ENCODE measurements around the gene CLDN15.

CLDN15 gene

DNA sequence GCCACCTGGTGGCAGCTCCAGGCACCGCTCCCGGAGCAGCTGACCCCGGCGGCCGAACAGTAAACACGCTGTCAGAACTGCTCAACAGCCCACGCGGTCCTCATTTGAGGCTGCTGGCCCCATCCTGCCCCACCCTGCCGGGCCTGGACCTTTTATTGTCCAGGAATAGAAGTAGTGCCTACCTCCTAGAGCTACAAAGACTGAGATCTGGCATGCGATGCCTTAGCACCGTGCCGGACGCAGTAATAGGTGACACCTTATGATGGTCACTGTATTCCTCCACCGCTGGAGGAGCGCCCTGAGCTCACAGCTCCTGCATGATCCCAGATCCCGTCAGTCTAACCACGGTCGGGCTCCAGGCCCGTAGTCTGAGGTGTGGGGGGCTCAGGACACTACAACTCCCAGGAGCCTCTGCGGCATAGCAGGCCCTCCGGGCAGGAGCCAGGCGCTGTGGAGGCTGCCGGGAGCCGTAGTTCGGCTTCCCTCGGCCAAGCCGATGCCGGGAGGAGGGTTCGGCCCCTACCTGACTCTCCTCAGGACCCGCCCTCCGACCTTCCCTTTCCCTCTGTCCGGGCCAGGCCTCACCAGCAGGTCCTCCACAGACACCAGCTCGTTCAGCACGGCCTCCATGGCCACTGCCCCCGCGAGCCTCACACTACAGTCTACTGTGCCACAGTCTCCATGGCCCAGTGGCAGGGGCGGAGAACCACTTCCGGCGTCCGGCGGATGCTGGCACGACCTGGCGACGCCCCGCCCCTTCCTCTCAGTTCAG lies 7.0 kb upstream of the CLDN15 start, which contains the start of gene FIS1:
FIS1 (minus strand) TSS at position 707 of the 772 bp plus-strand sequence; CDS start at position 630, 77 bp downstream.
- DNase-seq (ENCODE audit: low read depth): peak; percentile 82

GRCh38 chr7:101243646-101244374 lies 6.2 kb upstream of the CLDN15 start:
- DNase-seq (ENCODE audit: low read depth): no peak

DNA sequence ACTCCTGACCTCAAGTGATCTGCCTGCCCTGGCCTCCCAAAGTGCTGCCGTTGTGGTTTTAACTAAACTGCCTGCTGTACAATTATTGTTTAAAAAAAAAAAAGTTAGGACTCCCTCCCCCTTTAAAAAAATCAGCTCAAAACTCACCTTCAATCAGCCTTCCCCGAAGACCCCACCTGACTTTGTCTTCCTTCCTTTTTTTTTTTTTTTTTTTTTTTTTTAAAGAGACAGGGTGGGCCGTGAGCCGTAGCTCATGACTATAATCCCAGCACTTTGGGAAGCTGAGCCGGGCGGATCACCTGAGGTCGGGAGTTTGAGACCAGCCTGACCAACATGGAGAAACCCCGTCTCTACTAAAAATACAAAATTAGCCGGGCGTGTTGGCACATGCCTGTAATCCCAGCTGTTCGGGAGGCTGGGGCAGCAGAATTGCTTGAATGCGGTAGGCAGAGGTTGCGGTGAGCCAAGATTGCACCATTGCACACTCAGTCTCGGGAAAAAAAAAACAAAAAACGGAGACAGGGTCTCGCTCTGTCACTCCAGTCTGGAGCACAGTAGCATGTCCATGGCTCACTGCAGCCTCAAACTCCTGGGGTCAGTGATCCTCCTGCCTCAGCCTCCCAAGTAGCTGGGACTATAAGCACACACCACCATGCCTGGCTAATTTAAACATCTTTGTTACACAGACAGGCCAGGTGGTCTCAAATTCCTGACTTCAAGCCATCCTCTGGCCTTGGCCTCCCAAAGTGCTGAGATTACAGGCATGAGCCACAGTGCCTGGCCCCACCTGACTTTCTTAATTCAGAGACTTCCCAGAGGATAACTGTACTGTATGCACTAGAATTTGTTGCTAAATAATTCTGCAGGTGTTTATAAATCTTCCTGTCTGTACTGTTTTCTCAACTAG lies 4.1 kb upstream of the CLDN15 start:
- no peak for DNase-seq (ENCODE audit: low read depth)

GRCh38 chr7:101241015-101241363 lies 3.4 kb upstream of the CLDN15 start:
- no peak for DNase-seq (ENCODE audit: low read depth)

GRCh38 chr7:101240226-101241014 lies 2.8 kb upstream of the CLDN15 start:
- no peak for DNase-seq (ENCODE audit: low read depth)

DNA sequence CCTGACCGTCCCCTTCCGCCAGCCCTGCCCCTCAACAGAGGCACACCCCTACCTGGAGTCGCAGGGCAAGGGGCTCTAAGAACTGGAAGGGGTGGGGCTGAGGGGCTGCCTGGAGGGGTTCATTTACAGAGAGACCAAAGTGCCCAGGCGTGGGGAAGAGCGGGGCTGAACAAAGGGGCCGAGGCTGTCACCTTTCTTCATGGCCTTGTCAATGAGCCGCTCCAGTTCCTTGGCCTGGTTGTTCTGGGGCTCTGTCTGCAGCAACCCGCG lies 2.3 kb upstream of the CLDN15 start:
- DNase-seq (ENCODE audit: low read depth): no peak

GRCh38 chr7:101239191-101239950 lies 1.8 kb upstream of the CLDN15 start:
- DNase-seq (ENCODE audit: low read depth): no peak

GRCh38 chr7:101238226-101239182 lies 902 bp upstream of the CLDN15 start:
- no peak for DNase-seq (ENCODE audit: low read depth)

GRCh38 chr7:101236292-101236835 lies 1.2 kb downstream of the CLDN15 start:
- DNase-seq (ENCODE audit: low read depth): no peak

DNA sequence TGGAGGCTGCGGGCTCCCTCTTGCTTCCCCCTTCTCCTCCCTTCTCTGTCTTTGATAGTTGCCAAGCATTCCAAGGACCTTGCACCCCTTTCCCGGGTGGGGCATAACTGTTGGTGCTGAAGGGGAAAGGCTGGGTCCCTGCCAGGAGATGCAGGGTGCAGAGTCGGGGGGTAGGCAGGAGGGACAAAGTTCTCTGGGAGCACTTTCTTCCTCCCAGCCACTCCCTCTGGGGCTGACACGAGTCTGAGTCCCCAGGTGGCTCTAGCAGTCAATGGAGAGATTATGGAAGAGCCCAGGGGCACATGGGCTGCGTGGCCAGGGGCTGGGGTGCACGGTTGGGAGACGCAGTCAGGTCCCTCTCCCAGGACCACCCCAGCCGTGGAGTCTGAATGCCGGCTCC lies 2.1 kb downstream of the CLDN15 start:
- no peak for DNase-seq (ENCODE audit: low read depth)

DNA sequence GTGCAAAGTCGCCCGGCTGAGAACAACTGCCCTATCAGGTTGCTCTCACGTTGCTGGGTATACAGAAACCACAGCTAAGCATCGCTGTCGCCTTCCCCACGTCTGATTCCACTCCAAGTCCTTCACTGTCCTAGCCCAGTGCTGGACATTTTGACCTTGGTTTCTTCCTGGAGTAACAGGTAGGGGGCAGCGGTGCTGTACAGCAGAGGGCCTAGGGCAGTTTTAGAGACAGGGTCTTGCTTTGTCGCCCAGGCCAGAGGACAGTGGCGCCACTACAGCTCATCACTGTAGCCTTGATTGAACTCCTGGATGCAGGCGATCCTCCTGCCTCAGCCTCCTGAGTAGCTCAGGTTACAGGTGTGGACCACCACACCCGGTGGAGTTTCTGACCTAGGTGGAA lies 2.6 kb downstream of the CLDN15 start:
- DNase-seq (ENCODE audit: low read depth): no peak

- no peak for DNase-seq (ENCODE audit: low read depth)
Measured at GRCh38 chr7:101234636-101235035, 3.0 kb downstream of the CLDN15 start.

DNA sequence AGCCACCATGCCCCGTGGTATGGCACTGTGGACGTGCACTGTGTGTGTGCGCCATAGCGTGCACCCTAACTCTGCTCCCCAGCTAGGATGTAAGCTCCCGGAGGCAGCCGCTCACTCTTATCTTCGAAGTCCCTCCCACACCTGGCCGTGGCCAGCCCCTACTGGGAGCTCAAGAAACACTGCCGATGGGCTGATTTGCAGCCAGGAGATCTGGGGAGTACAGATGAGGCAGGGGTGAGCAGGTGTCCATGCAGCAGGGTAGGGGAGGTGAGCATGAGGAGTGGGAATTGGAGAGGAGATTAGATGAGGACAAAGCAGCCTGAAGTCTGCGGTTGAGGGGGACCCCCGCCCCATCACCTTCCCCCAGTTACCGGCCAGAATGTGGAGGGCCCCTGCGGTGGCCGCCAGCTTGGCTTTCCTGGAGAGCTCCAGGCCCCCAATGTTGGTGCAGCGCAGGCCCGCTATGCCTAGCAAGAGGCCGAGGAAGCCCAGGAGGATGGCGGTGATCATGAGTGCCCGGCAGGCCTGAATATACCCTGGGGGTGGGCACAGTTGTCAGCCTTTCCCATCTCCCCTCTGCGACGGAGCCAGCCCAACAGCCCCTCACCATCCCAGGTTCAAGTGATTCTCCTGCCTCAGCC lies 3.6 kb downstream of the CLDN15 start:
- DNase-seq (ENCODE audit: low read depth): no peak

DNA sequence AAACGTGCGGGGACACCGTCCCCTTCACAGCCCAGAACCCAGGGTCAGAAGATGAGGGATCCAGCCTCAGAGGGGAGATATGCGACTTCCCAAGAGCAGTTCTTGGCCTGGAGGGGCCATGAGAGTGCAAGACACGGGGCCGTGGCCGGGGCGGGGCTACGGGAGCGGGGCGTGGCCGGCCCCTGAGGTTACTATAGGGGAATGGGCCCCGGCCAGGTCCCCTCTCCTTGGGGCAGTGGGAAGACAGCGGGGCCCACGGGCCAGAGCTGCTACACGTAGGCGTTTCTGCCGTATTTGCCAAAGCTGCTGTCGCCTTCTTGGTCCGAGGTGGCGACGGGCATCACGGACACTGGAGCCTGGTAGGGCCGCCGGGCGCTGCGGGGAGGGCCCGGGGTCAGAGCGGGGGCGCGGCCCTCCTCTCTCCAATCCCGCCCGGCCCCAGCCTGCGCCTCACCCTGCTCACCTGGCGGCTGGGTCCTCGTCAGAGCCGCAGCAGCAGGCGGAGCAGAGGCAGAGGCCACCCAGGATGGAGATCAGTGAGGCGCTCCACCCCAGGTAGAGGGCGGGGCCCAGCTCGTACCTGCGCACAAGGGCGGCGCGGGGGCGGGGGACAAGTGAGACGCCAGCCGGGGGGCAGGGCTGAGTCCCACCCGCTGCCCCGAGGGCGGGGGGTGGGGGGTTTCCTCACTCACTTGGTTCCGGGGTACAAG lies 5.3 kb downstream of the CLDN15 start:
- DNase-seq (ENCODE audit: low read depth): no peak

- no peak for DNase-seq (ENCODE audit: low read depth)
Measured at GRCh38 chr7:101231644-101232043, 6.0 kb downstream of the CLDN15 start.

- DNase-seq (ENCODE audit: low read depth): no peak
Measured at GRCh38 chr7:101226721-101227120, 10.9 kb downstream of the CLDN15 start.

DNA sequence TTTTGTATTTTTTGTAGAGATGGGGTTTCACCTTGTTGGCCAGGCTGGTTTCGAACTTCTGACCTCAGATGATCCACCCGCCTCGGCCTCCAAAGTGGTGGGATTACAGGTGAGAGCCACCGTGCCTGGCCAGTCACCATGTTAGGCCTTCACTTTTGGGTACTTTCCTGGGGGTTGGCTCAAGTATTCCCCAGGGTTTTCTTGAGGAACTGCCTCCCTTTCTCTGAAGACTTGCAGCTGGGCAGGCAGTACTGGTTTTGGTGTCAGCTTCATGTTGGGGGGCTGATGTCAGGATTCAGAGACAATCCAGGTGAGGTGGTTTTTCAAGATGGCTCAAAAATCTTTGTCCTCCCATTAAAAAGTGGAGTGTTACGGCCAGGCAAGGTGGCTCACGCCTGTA lies 12.0 kb downstream of the CLDN15 start:
- DNase-seq (ENCODE audit: low read depth): no peak

DNA sequence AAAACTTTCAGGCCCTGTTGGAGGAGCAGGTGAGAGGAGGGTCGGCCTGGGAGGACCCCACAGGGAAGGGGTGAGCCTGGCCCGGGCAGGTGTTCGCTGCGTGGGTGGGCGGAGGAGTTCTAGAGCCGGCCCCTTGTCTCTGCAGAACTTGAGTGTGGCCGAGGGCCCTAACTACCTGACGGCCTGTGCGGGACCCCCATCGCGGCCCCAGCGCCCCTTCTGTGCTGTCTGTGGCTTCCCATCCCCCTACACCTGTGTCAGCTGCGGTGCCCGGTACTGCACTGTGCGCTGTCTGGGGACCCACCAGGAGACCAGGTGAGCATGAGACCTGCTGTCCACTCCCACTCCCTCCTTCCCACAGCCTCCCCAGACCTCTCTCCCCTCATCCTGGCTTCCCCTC lies 14.1 kb downstream of the CLDN15 start:
- DNase-seq (ENCODE audit: low read depth): no peak

Measured in stimulated activated CD8-positive, alpha-beta memory T cell treated with anti-CD3 and anti-CD28 coated beads, Interleukin-15, amount 100 ng/mL, for 24 hours (primary cell).